Endodermal cell (in vitro differentiated cells): Measurements from ENCODE around the gene SPAG4. TPM values are rescaled to one million over a fixed set of nuclear protein-coding genes. Genes with fewer than 3 reads are reported as not detected.
A peak's percentile ranks its signal among the peaks of the same experiment; 100 is the strongest.

ENCODE experiments used
- DNase-seq: peaks from one replicate; pipeline ENCODE4 v3.0.0-alpha.2; 2017
- H3K27ac ChIP-seq: 2 replicates; pipeline ENCODE4 v1.5.1; 2013; ENCODE audit warnings: mild to moderate bottlenecking, low read depth, low read length, moderate library complexity
- H3K27me3 ChIP-seq: 2 replicates; pipeline ENCODE4 v1.6.1; 2013; ENCODE audit warnings: mild to moderate bottlenecking, low read length, moderate library complexity; ENCODE audit not compliant: insufficient read depth, control insufficient read depth, poor library complexity, severe bottlenecking
- H3K36me3 ChIP-seq: 2 replicates; pipeline ENCODE4 v1.7.0; 2013; ENCODE audit warnings: mild to moderate bottlenecking, low read length, moderate library complexity; ENCODE audit not compliant: control insufficient read depth, insufficient read depth
- H3K4me1 ChIP-seq: one replicate; pipeline ENCODE4 v1.7.0; 2013; ENCODE audit warnings: low read length; ENCODE audit not compliant: control insufficient read depth, insufficient read depth
- H3K4me3 ChIP-seq: 2 replicates; pipeline ENCODE4 v1.5.1; 2013; ENCODE audit warnings: mild to moderate bottlenecking, low read length, moderate library complexity
- H3K9ac ChIP-seq: 2 replicates; pipeline ENCODE4 v1.6.1; 2013; ENCODE audit warnings: mild to moderate bottlenecking, low read length, moderate library complexity; ENCODE audit not compliant: poor library complexity, severe bottlenecking; ENCODE audit errors: extremely low read depth
- H3K9me3 ChIP-seq: 2 replicates; pipeline ENCODE4 v1.6.1; 2013; ENCODE audit warnings: mild to moderate bottlenecking, low read length, moderate library complexity; ENCODE audit not compliant: control insufficient read depth
- H3K27ac Mint-ChIP-seq: 2 replicates; pipeline ENCODE4 v1.8.0; 2020; ENCODE audit warnings: mixed read lengths
- H3K27me3 Mint-ChIP-seq: 2 replicates; pipeline ENCODE4 v1.8.0; 2021; ENCODE audit warnings: mild to moderate bottlenecking, mixed read lengths; ENCODE audit not compliant: insufficient read depth
- H3K36me3 Mint-ChIP-seq: 2 replicates; pipeline ENCODE4 v1.8.0; 2020; ENCODE audit warnings: low read depth, mixed read lengths
- H3K4me1 Mint-ChIP-seq: 2 replicates; pipeline ENCODE4 v1.8.0; 2020; ENCODE audit warnings: mixed read lengths
- H3K4me3 Mint-ChIP-seq: 2 replicates; pipeline ENCODE4 v1.8.0; 2020; ENCODE audit warnings: mild to moderate bottlenecking, moderate library complexity, mixed read lengths
- H3K9me3 Mint-ChIP-seq: 2 replicates; pipeline ENCODE4 v1.8.0; 2020; ENCODE audit warnings: mild to moderate bottlenecking, mixed read lengths
- WGBS, 2 experiments: methylation state at CpG; one replicate each; pipeline versions ENCODE4 v1.1.5 to v1.1.7; 2013; ENCODE audit warnings: missing lambda C conversion rate in 2 of 2, mixed read lengths in 1 of 2; ENCODE audit not compliant: insufficient coverage in 1 of 2, insufficient read length in 1 of 2; 5-methylcytosine and 5-hydroxymethylcytosine counted together
- total RNA-seq, 2 donors: library from RNA; stranded (reverse); fragmentation: NEBNext Ultra II Directional in 1 of 2; extraction: Animal tissue kit (Norgen Biotek cat#: 25700) in 1 of 2; gene quantifications; 2 replicates in 1 of 2; 3 replicates in 1 of 2; pipeline ENCODE4 v1.2.1, GENCODE V29; 2021
- TF ChIP-seq, protein P1 (sequence below): fragments of 200-600 bp; sonication (generic); conservative IDR thresholded peaks from 2 replicates; pipeline ENCODE4 v1.5.0; 2021; ENCODE audit warnings: antibody characterized with exemption, mild to moderate bottlenecking

SPAG4 gene
- total RNA-seq, 2 donors from 2014 or later: 1.7 to 3.5 TPM

GRCh38 chr20:35637276-35637675, 21.6 kb downstream of the SPAG4 start:
- H3K9ac ChIP-seq: no peak overlapping the region
- no peaks in the 10 kb centered on the region for H3K9me3 Mint-ChIP-seq
- peaks cover 10% of the 10 kb centered on the region for H3K36me3 Mint-ChIP-seq
- H3K27ac Mint-ChIP-seq: no peak overlapping the region
- no peak overlapping the region for H3K27ac ChIP-seq
- no peak for DNase-seq
- no peaks in the 10 kb centered on the region for H3K4me1 ChIP-seq
- H3K9me3 ChIP-seq: no peaks in the 10 kb centered on the region
- H3K36me3 ChIP-seq: peaks cover 11% of the 10 kb centered on the region
- H3K4me3 Mint-ChIP-seq: no peak overlapping the region
- TF ChIP-seq, protein P1, sequence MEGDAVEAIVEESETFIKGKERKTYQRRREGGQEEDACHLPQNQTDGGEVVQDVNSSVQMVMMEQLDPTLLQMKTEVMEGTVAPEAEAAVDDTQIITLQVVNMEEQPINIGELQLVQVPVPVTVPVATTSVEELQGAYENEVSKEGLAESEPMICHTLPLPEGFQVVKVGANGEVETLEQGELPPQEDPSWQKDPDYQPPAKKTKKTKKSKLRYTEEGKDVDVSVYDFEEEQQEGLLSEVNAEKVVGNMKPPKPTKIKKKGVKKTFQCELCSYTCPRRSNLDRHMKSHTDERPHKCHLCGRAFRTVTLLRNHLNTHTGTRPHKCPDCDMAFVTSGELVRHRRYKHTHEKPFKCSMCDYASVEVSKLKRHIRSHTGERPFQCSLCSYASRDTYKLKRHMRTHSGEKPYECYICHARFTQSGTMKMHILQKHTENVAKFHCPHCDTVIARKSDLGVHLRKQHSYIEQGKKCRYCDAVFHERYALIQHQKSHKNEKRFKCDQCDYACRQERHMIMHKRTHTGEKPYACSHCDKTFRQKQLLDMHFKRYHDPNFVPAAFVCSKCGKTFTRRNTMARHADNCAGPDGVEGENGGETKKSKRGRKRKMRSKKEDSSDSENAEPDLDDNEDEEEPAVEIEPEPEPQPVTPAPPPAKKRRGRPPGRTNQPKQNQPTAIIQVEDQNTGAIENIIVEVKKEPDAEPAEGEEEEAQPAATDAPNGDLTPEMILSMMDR: no peak
- H3K27me3 ChIP-seq: no peaks in the 10 kb centered on the region
- H3K4me3 ChIP-seq: no peak overlapping the region
- H3K27me3 Mint-ChIP-seq: no peaks in the 10 kb centered on the region
- peaks cover 18% of the 10 kb centered on the region for H3K4me1 Mint-ChIP-seq
- WGBS, 2 experiments: 94 to 95% methylated on average over 6 of the region's 6 CpGs

GRCh38 chr20:35638751-35639150, 23.1 kb downstream of the SPAG4 start:
- TF ChIP-seq, protein P1: no peak
- H3K27ac Mint-ChIP-seq: no peak overlapping the region
- no peaks in the 10 kb centered on the region for H3K27me3 Mint-ChIP-seq

DNA sequence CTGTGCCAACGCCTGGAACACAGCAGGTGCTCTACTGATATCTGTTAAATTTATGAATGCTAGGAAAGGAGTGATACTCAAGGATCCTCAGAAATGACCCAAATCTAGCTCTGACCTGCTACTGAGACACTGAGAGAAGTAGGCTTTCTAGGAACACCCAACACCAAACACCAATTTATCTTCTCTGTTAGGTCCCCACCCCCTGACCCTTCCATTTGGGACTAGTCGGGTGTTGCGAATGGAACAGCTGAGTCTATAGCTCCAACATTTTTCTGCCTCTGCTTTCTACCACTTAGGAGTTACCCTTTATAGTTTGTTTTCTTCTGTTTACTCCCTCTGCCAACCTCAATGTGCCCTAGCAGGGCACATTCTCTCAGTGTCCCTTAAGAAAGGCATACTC, 25.1 kb downstream of the SPAG4 start:
- H3K4me1 Mint-ChIP-seq: peaks cover 39% of the 10 kb centered on the region
- no peaks in the 10 kb centered on the region for H3K9me3 Mint-ChIP-seq
- H3K9me3 ChIP-seq: no peaks in the 10 kb centered on the region
- H3K27ac ChIP-seq: no peak overlapping the region
- WGBS, 2 experiments: 86 to 93% methylated on average over 3 of the region's 3 CpGs
- DNase-seq: no peak
- H3K4me3 ChIP-seq: no peak overlapping the region
- no peaks in the 10 kb centered on the region for H3K27me3 ChIP-seq
- H3K4me1 ChIP-seq: peaks cover 5% of the 10 kb centered on the region
- no peak overlapping the region for H3K4me3 Mint-ChIP-seq
- H3K27ac Mint-ChIP-seq: peak overlapping the region; percentile 3
- no peaks in the 10 kb centered on the region for H3K27me3 Mint-ChIP-seq
- TF ChIP-seq, protein P1: no peak
- peaks cover 20% of the 10 kb centered on the region for H3K36me3 ChIP-seq
- peaks cover under 1% of the 10 kb centered on the region for H3K36me3 Mint-ChIP-seq
- no peak overlapping the region for H3K9ac ChIP-seq

More at GRCh38 chr20:35638751-35639150, 23.1 kb downstream of the SPAG4 start:
- H3K4me1 Mint-ChIP-seq: peaks cover 24% of the 10 kb centered on the region
- no peaks in the 10 kb centered on the region for H3K4me1 ChIP-seq
- no peaks in the 10 kb centered on the region for H3K9me3 ChIP-seq
- peaks cover 2% of the 10 kb centered on the region for H3K36me3 ChIP-seq
- no peaks in the 10 kb centered on the region for H3K27me3 ChIP-seq
- H3K4me3 Mint-ChIP-seq: no peak overlapping the region
- peaks cover 7% of the 10 kb centered on the region for H3K36me3 Mint-ChIP-seq
- no peaks in the 10 kb centered on the region for H3K9me3 Mint-ChIP-seq
- no peak overlapping the region for H3K9ac ChIP-seq
- 87% methylated on average over 2 of the region's 2 CpGs; no CpG with 5 or more reads in 1 of the 2 experiments for WGBS, 2 experiments
- H3K27ac ChIP-seq: no peak overlapping the region
- no peak for DNase-seq
- H3K4me3 ChIP-seq: no peak overlapping the region
